GM23338 (cell line): ENCODE results near the gene P2RY6. TPM values are rescaled to one million over a fixed set of nuclear protein-coding genes. Genes with fewer than 3 reads are reported as not detected.

Experiments
- ATAC-seq: fragments of 200-7000 bp; cut with Tn5 transposase; 3 replicates; pipeline ENCODE4 v1.9.1; 2020
- DNase-seq: peaks from one replicate; pipeline ENCODE4 v3.0.0-alpha.2; 2015; ENCODE audit warnings: low spot score
- H2AFZ ChIP-seq: fragments of 200-600 bp; sonication (generic); 2 replicates; pipeline ENCODE4 v1.8.0; 2016; ENCODE audit warnings: antibody characterized with exemption, mild to moderate bottlenecking, moderate library complexity
- H3F3A ChIP-seq: fragments of 200-600 bp; sonication (generic); replicated peaks from 2 replicates; pipeline ENCODE4 v1.8.0; 2017; ENCODE audit warnings: antibody characterized with exemption, mixed run types, low read depth
- H3K27ac ChIP-seq: fragments of 200-600 bp; sonication (generic); 2 replicates; pipeline ENCODE4 v1.6.1; 2016; ENCODE audit warnings: low read depth
- H3K27me3 ChIP-seq: fragments of 200-600 bp; sonication (generic); 2 replicates; pipeline ENCODE4 v1.8.0; 2016; ENCODE audit warnings: mild to moderate bottlenecking, mixed run types, moderate library complexity; ENCODE audit not compliant: insufficient read depth
- H3K36me3 ChIP-seq: fragments of 200-600 bp; sonication (generic); 2 replicates; pipeline ENCODE4 v1.8.0; 2016; ENCODE audit warnings: mild to moderate bottlenecking; ENCODE audit not compliant: insufficient read depth
- H3K4me1 ChIP-seq: fragments of 200-600 bp; sonication (generic); 2 replicates; pipeline ENCODE4 v1.8.0; 2016; ENCODE audit warnings: mild to moderate bottlenecking, moderate library complexity; ENCODE audit not compliant: insufficient read depth
- H3K4me2 ChIP-seq: fragments of 200-600 bp; sonication (generic); 2 replicates; pipeline ENCODE4 v1.7.1; 2017; ENCODE audit warnings: mixed run types
- H3K4me3 ChIP-seq: fragments of 200-600 bp; sonication (generic); 2 replicates; pipeline ENCODE4 v1.6.1; 2016; ENCODE audit warnings: mixed run types
- H3K79me2 ChIP-seq: fragments of 200-600 bp; sonication (generic); replicated peaks from 2 replicates; pipeline ENCODE4 v1.8.0; 2017; ENCODE audit warnings: mild to moderate bottlenecking; ENCODE audit not compliant: insufficient read depth
- H3K9me2 ChIP-seq: fragments of 200-600 bp; sonication (generic); 2 replicates; pipeline ENCODE4 v1.8.0; 2017; ENCODE audit not compliant: insufficient read depth
- H4K20me1 ChIP-seq: fragments of 200-600 bp; sonication (generic); replicated peaks from 2 replicates; pipeline ENCODE4 v1.8.0; 2017; ENCODE audit warnings: mild to moderate bottlenecking; ENCODE audit not compliant: insufficient read depth
- H3K27ac Mint-ChIP-seq: 2 replicates; pipeline ENCODE4 v1.8.0; 2020; ENCODE audit warnings: inconsistent platforms, mild to moderate bottlenecking, moderate library complexity, mixed read lengths
- H3K27me3 Mint-ChIP-seq: 3 replicates; pipeline ENCODE4 v1.8.0; 2022; ENCODE audit warnings: low read depth, mild to moderate bottlenecking, moderate library complexity, mixed read lengths, inconsistent platforms; ENCODE audit not compliant: insufficient read depth, poor library complexity
- H3K36me3 Mint-ChIP-seq: 3 replicates; pipeline ENCODE4 v1.8.0; 2021; ENCODE audit warnings: low read depth, mild to moderate bottlenecking, inconsistent platforms, moderate library complexity, mixed read lengths
- H3K4me1 Mint-ChIP-seq: 3 replicates; pipeline ENCODE4 v1.8.0; 2020; ENCODE audit warnings: mild to moderate bottlenecking, inconsistent platforms, mixed read lengths
- H3K4me3 Mint-ChIP-seq: 3 replicates; pipeline ENCODE4 v1.8.0; 2021; ENCODE audit warnings: moderate library complexity, mild to moderate bottlenecking, inconsistent platforms, mixed read lengths
- H3K9me3 Mint-ChIP-seq: 3 replicates; pipeline ENCODE4 v1.8.0; 2020; ENCODE audit warnings: moderate library complexity, mild to moderate bottlenecking, inconsistent platforms, mixed read lengths
- CREB1 ChIP-seq: fragments of 250-450 bp; sonication (Bioruptor Pico); IDR thresholded peaks from 2 replicates; pipeline ENCODE4 v1.5.0; 2020; ENCODE audit warnings: low read depth, mild to moderate bottlenecking, moderate library complexity
- ETS1 ChIP-seq: IDR thresholded peaks from 2 replicates; pipeline ENCODE4 v1.6.1; 2016; ENCODE audit warnings: antibody characterized with exemption
- EZH2 ChIP-seq: fragments of 200-600 bp; sonication (generic); IDR thresholded peaks from one replicate; pipeline ENCODE4 v1.8.0; 2017; ENCODE audit warnings: antibody characterized with exemption, mild to moderate bottlenecking, low read depth; ENCODE audit not compliant: unreplicated experiment
- POLR2AphosphoS5 ChIP-seq: IDR thresholded peaks from 2 replicates; pipeline ENCODE4 v1.6.1; 2016; ENCODE audit warnings: antibody characterized with exemption, low read depth
- REST ChIP-seq: IDR thresholded peaks from one replicate; pipeline ENCODE4 v1.6.1; 2018; ENCODE audit warnings: antibody characterized with exemption; ENCODE audit not compliant: unreplicated experiment
- STAT1 ChIP-seq: IDR thresholded peaks from one replicate; pipeline ENCODE4 v1.6.1; 2016; ENCODE audit warnings: antibody characterized with exemption; ENCODE audit not compliant: unreplicated experiment
- ZNF114 ChIP-seq: fragments of 250-450 bp; sonication (Bioruptor Pico); IDR thresholded peaks from 2 replicates; pipeline ENCODE4 v1.5.0; 2020; ENCODE audit warnings: mild to moderate bottlenecking, moderate library complexity
- ZNF331 ChIP-seq: fragments of 250-450 bp; sonication (Bioruptor Pico); IDR thresholded peaks from 2 replicates; pipeline ENCODE4 v1.5.0; 2020; ENCODE audit warnings: low read depth, mild to moderate bottlenecking, moderate library complexity
- ZNF462 ChIP-seq: fragments of 250-450 bp; sonication (Bioruptor Pico); IDR thresholded peaks from 2 replicates; pipeline ENCODE4 v1.5.0; 2020; ENCODE audit warnings: mild to moderate bottlenecking, moderate library complexity
- polyA plus RNA-seq: library from polyadenylated mRNA; unstranded; fragments of >200 nt; fragmentation: Nextera tagmentation; extraction: Ambion mirVana; gene quantifications from 2 replicates; pipeline ENCODE4 v1.2.1, GENCODE V29; 2016
- total RNA-seq: library from RNA; depleted of rRNA; stranded (reverse); fragments of >200 nt; shearing (Covaris generic); gene quantifications from 2 replicates; pipeline ENCODE4 v1.2.3, GENCODE V29; 2014

Gene P2RY6
- total and polyA plus RNA-seq, 2 experiments from 2014 or later = not detected

GRCh38 chr11:73298233-73298632, 26.1 kb downstream of the P2RY6 start (continued):
- TF ChIP-seq ETS1 (no peak), ZNF331 (CRISPR knock-in tag) (no peak), ZNF114 (CRISPR knock-in tag) (no peak), STAT1 (no peak), EZH2 (no peak), REST (no peak)

- no peak for DNase-seq
- no peak for ATAC-seq
- Histone ChIP-seq H3K79me2 (no peaks in the 10 kb centered on the region), H3F3A (no peaks in the 10 kb centered on the region), H3K27ac (no peak overlapping the region), H3K36me3 (no peaks in the 10 kb centered on the region), H3K27me3 (peaks cover 5% of the 10 kb centered on the region; the same call in 1 of the 2 replicates), H3K4me2 (no peak overlapping the region), H3K9me2 (no peaks in the 10 kb centered on the region), H3K4me1 (no peaks in the 10 kb centered on the region), H4K20me1 (0 out of 2 replicates have a peak, but pooled peaks cover 4% of the 10 kb centered on the region), H3K4me3 (no peak overlapping the region), H2AFZ (no peak overlapping the region)
- no peaks in the 10 kb centered on the region for H3K36me3 Mint-ChIP-seq
- H3K4me1 Mint-ChIP-seq = peaks cover 5% of the 10 kb centered on the region; the same call in 2 of the 3 replicates
- H3K9me3 Mint-ChIP-seq = no peaks in the 10 kb centered on the region
- H3K4me3 Mint-ChIP-seq = no peak overlapping the region
- no peak overlapping the region for H3K27ac Mint-ChIP-seq
- peaks cover 19% of the 10 kb centered on the region for H3K27me3 Mint-ChIP-seq
- TF ChIP-seq POLR2AphosphoS5 (no peak), ETS1 (no peak), ZNF462 (CRISPR knock-in tag) (no peak), ZNF114 (CRISPR knock-in tag) (no peak), CREB1 (CRISPR knock-in tag) (no peak), STAT1 (no peak)
These were observed 27.6 kb downstream of the P2RY6 start for GRCh38 chr11:73299751-73300150.
